Spinal cord (tissue), 10 donors: ENCODE results near the gene TTC28. TPM values are rescaled to one million over a fixed set of nuclear protein-coding genes. Genes with fewer than 3 reads are reported as not detected.
A peak's percentile ranks its signal among the peaks of the same experiment; 100 is the strongest.

ENCODE experiments used
- DNase-seq, 6 donors: peaks; one replicate each; pipeline versions ENCODE4 v3.0.0 to v3.0.0-alpha.2; 2013 to 2015; ENCODE audit warnings: low spot score in 6 of 6, low read depth in 4 of 6
- H3K27ac ChIP-seq: one replicate; pipeline ENCODE4 v1.5.1; 2013; ENCODE audit warnings: low read depth, low read length, control low read depth
- H3K27me3 ChIP-seq: one replicate; pipeline ENCODE4 v1.6.1; 2013; ENCODE audit warnings: low read length; ENCODE audit not compliant: control insufficient read depth, insufficient read depth
- H3K36me3 ChIP-seq: one replicate; pipeline ENCODE4 v1.6.1; 2013; ENCODE audit warnings: low read length; ENCODE audit not compliant: control insufficient read depth, insufficient read depth
- H3K4me1 ChIP-seq: one replicate; pipeline ENCODE4 v1.6.1; 2013; ENCODE audit warnings: low read length; ENCODE audit not compliant: control insufficient read depth, insufficient read depth
- H3K4me3 ChIP-seq: one replicate; pipeline ENCODE4 v1.5.1; 2013; ENCODE audit warnings: low read depth, low read length, control low read depth
- H3K9me3 ChIP-seq: one replicate; pipeline ENCODE4 v1.6.1; 2013; ENCODE audit warnings: low read length; ENCODE audit not compliant: control insufficient read depth, insufficient read depth
- WGBS: methylation state at CpG from one replicate; pipeline ENCODE4 v1.1.5; 2013; ENCODE audit warnings: missing lambda C conversion rate; ENCODE audit not compliant: insufficient coverage; 5-methylcytosine and 5-hydroxymethylcytosine counted together
- polyA plus RNA-seq, 2 donors: library from polyadenylated mRNA; unstranded; fragments of 120-200 nt; gene quantifications; one replicate each; pipeline ENCODE4 v1.2.1, GENCODE V29; 2013; ENCODE audit not compliant: insufficient read length in 2 of 2
- total RNA-seq, 2 donors: library from RNA; depleted of rRNA in 1 of 2; stranded (reverse); fragments of 120-200 nt in 1 of 2; fragments of >200 nt in 1 of 2; gene quantifications; one replicate each; pipeline versions ENCODE4 v1.2.3 to v1.2.4, GENCODE V29; 2013 to 2014
- donor health status: healthy.

TTC28 gene
- total and polyA plus RNA-seq, 4 donors: 19.4 to 44.0 (median 30.4) TPM

DNA sequence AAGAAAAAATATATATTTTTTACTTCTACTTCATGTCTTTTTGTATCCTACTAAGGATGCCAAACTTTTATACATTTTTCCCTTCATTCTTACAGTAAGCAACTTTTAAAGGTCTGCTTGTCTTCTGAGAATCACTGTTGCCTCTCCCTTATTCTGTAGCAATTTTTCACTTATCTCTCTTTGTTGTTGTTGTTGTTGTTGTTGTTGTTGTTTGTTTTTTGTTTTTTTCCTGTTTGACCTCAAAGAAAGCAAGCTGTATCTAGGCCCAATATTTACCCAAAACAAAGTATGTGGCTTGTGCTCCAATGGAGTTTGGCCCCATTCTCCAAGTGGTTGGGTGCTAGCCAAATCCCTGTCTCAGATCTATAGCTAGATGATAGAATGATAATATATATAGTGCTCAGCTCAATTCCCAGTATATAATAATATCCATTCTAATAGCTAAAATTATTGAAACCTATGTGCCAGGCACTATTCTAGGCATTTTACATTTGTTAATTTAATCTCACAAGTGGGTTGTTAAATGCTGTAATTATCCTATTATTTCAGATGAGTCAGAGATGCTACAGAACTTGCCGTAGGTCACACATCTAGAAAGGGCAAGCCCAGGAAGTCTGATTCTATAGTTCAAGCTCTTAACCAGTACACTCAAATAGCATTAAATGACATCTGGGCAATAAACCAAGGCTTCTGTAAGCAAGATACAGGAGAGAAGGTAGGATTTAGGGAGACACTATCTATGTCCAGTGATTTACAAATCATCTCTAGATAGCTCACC, 555.5 kb downstream of the TTC28 start:
- no CpG with 5 or more reads among the region's 1 CpG for WGBS
- no peak for DNase-seq
- H3K27me3 ChIP-seq: no peaks in the 10 kb centered on the region
- H3K4me1 ChIP-seq: no peaks in the 10 kb centered on the region
- no peak overlapping the region for H3K4me3 ChIP-seq
- H3K36me3 ChIP-seq: no peaks in the 10 kb centered on the region
- no peaks in the 10 kb centered on the region for H3K9me3 ChIP-seq
- no peak overlapping the region for H3K27ac ChIP-seq

GRCh38 chr22:28120691-28121592, 558.7 kb downstream of the TTC28 start:
- Histone ChIP-seq H3K36me3 (no peaks in the 10 kb centered on the region), H3K27ac (no peak overlapping the region), H3K4me3 (no peak overlapping the region), H3K9me3 (no peaks in the 10 kb centered on the region), H3K4me1 (no peaks in the 10 kb centered on the region), H3K27me3 (no peaks in the 10 kb centered on the region)
- no CpG with 5 or more reads among the region's 3 CpGs for WGBS
- peak in 1 of 6 donors; percentile 58 for DNase-seq

- H3K27ac ChIP-seq: no peak overlapping the region
- no CpG with 5 or more reads among the region's 2 CpGs for WGBS
- no peaks in the 10 kb centered on the region for H3K4me1 ChIP-seq
- no peaks in the 10 kb centered on the region for H3K36me3 ChIP-seq
- H3K9me3 ChIP-seq: no peaks in the 10 kb centered on the region
- H3K4me3 ChIP-seq: no peak overlapping the region
- H3K27me3 ChIP-seq: no peaks in the 10 kb centered on the region
- DNase-seq: no peak
These were observed 560.5 kb downstream of the TTC28 start for GRCh38 chr22:28118957-28119631.

GRCh38 chr22:28116219-28116673, 563.4 kb downstream of the TTC28 start:
- no peaks in the 10 kb centered on the region for H3K36me3 ChIP-seq
- H3K4me1 ChIP-seq: peaks cover 6% of the 10 kb centered on the region
- no peaks in the 10 kb centered on the region for H3K27me3 ChIP-seq
- H3K27ac ChIP-seq: no peak overlapping the region
- DNase-seq: peak in 1 of 6 donors; percentile 26
- 47% methylated on average over 2 of the region's 2 CpGs for WGBS
- no peak overlapping the region for H3K4me3 ChIP-seq
- H3K9me3 ChIP-seq: no peaks in the 10 kb centered on the region

DNA sequence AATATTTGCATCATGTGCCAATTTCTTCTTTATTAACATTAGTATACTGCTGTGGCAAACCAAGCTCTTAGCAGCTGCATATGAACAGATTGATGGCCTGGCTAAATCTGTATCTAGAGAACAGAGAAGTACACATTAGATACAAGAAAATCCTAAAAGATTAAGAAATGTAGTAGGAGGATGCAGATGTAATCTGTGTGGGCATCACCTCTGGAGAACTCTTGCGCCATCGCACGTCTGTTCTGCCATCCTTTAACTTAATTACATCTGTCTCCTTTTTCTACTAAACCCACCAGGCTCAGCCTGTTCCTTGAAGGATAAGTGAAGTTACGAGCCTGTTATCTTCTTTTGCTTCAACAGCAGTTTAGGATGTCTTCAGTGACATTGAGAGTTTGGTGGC, 564.2 kb downstream of the TTC28 start:
- Histone ChIP-seq H3K27me3 (no peaks in the 10 kb centered on the region), H3K27ac (no peak overlapping the region), H3K4me1 (peaks cover 6% of the 10 kb centered on the region), H3K9me3 (no peaks in the 10 kb centered on the region), H3K4me3 (no peak overlapping the region), H3K36me3 (no peaks in the 10 kb centered on the region)
- no peak for DNase-seq
- no CpG with 5 or more reads among the region's 4 CpGs for WGBS

DNA sequence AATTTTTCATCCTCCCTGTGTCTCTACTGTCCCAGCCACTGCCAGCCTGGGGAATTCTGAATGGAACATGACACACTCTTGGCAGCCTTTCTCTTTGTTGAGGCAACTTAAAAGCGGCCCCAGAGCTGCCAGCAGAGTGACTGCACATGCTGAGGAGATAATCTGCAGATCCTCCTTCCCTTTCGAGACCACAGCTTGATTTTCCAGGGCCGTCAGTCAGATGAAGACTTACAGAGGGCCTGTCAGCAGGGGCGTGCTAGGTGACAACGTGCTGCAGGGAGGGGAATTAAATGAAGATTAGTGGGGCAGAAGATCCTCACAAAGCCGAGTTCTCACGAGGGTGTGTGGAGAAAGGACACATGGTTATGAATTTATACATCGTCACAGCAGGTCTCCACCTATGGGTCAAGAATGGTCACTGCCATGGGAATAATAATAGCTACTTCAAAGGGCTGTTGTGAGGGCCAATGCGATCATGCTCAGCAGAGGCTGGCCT, 567.0 kb downstream of the TTC28 start:
- 18% methylated on average over 9 of the region's 9 CpGs for WGBS
- no peak overlapping the region for H3K27ac ChIP-seq
- no peak overlapping the region for H3K4me3 ChIP-seq
- H3K4me1 ChIP-seq: peaks cover 6% of the 10 kb centered on the region
- no peaks in the 10 kb centered on the region for H3K27me3 ChIP-seq
- peak in 4 of 6 donors; percentile 30 to 84 (median 66) for DNase-seq
- peaks cover 4% of the 10 kb centered on the region for H3K36me3 ChIP-seq
- no peaks in the 10 kb centered on the region for H3K9me3 ChIP-seq

- H3K9me3 ChIP-seq: no peaks in the 10 kb centered on the region
- WGBS: no CpG with 5 or more reads among the region's 2 CpGs
- H3K4me3 ChIP-seq: no peak overlapping the region
- no peak overlapping the region for H3K27ac ChIP-seq
- peaks cover 4% of the 10 kb centered on the region for H3K36me3 ChIP-seq
- DNase-seq: no peak
- H3K4me1 ChIP-seq: peaks cover 6% of the 10 kb centered on the region
- H3K27me3 ChIP-seq: no peaks in the 10 kb centered on the region
These were observed 567.5 kb downstream of the TTC28 start for GRCh38 chr22:28112190-28112544.

DNA sequence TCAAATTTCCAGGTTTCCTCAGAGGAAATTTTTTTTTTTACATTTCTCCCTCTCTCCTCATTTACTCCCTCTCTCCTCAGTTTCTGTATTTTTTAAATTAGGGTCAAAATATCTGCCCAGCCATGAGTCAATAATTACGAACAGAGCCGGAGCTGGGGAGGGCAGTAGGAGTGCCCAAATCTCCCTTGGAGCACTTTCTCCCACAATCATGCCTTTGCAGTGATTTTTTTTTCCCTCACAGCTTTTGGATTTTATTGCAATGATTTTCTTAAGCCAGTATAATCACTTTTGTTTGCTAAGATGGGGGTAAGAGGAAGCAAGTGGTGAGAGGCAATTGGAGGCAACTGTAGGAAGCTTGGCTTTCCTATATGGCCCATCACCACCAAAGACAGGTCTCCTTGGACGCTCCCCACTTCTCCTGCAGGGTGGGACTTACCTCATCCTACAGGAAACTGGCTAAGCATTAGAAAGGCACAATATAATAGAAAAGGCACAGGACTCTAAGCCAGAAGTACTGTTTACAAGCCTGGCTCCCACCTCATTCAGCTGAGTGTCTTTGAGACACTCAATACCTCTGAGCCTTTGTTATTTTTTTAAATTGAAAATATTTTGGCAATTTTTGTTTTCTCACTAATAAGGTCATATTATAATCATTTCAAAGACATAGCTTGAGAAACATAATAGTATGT, 568.0 kb downstream of the TTC28 start:
- DNase-seq: no peak
- Histone ChIP-seq H3K36me3 (peaks cover 4% of the 10 kb centered on the region), H3K9me3 (no peaks in the 10 kb centered on the region), H3K4me3 (no peak overlapping the region), H3K27ac (no peak overlapping the region), H3K27me3 (no peaks in the 10 kb centered on the region), H3K4me1 (peaks cover 6% of the 10 kb centered on the region)
- 92% methylated on average over 2 of the region's 3 CpGs for WGBS

GRCh38 chr22:28108851-28109250, 570.8 kb downstream of the TTC28 start:
- 100% methylated on average over 2 of the region's 4 CpGs for WGBS
- Histone ChIP-seq H3K36me3 (peaks cover 11% of the 10 kb centered on the region), H3K9me3 (no peaks in the 10 kb centered on the region), H3K4me3 (no peak overlapping the region), H3K27ac (no peak overlapping the region), H3K4me1 (peaks cover 6% of the 10 kb centered on the region), H3K27me3 (no peaks in the 10 kb centered on the region)
- DNase-seq: no peak
